Parathyroid adenoma (tissue), 2 donors: ENCODE results near the gene SSPN.

Source experiments
- H2AFZ ChIP-seq: fragments of 300-600 bp; sonication (generic); one replicate; pipeline ENCODE4 v1.7.0; 2017; ENCODE audit warnings: antibody characterized with exemption, mild to moderate bottlenecking
- H3K27ac ChIP-seq: fragments of 300-600 bp; sonication (generic); one replicate; pipeline ENCODE4 v1.7.0; 2017
- H3K27me3 ChIP-seq: fragments of 300-600 bp; sonication (generic); one replicate; pipeline ENCODE4 v1.7.0; 2017; ENCODE audit warnings: low read length; ENCODE audit not compliant: control insufficient read depth, insufficient read depth
- H3K36me3 ChIP-seq: fragments of 300-600 bp; sonication (generic); one replicate; pipeline ENCODE4 v1.7.0; 2017; ENCODE audit warnings: low read length; ENCODE audit not compliant: control insufficient read depth, insufficient read depth
- H3K4me1 ChIP-seq: fragments of 300-600 bp; sonication (generic); one replicate; pipeline ENCODE4 v1.7.0; 2017; ENCODE audit warnings: control low read depth
- H3K4me2 ChIP-seq: fragments of 300-600 bp; sonication (generic); one replicate; pipeline ENCODE4 v1.7.0; 2017; ENCODE audit warnings: low read length
- H3K4me3 ChIP-seq: fragments of 300-600 bp; sonication (generic); one replicate; pipeline ENCODE4 v1.7.0; 2017; ENCODE audit warnings: low read depth, low read length
- H3K79me2 ChIP-seq: fragments of 300-600 bp; sonication (generic); one replicate; pipeline ENCODE4 v1.7.0; 2017; ENCODE audit warnings: control low read depth
- H3K9ac ChIP-seq: fragments of 300-600 bp; sonication (generic); one replicate; pipeline ENCODE4 v1.7.0; 2017; ENCODE audit warnings: mild to moderate bottlenecking
- H3K9me3 ChIP-seq: fragments of 300-600 bp; sonication (generic); one replicate; pipeline ENCODE4 v1.7.0; 2017; ENCODE audit warnings: low read length; ENCODE audit not compliant: control insufficient read depth
- CTCF ChIP-seq: fragments of 300-600 bp; sonication (generic); IDR thresholded peaks from one replicate; pipeline ENCODE4 v1.7.0; 2017; ENCODE audit warnings: antibody characterized with exemption, mild to moderate bottlenecking
- donor health status: primary hyperparathyroidism.

SSPN gene

DNA sequence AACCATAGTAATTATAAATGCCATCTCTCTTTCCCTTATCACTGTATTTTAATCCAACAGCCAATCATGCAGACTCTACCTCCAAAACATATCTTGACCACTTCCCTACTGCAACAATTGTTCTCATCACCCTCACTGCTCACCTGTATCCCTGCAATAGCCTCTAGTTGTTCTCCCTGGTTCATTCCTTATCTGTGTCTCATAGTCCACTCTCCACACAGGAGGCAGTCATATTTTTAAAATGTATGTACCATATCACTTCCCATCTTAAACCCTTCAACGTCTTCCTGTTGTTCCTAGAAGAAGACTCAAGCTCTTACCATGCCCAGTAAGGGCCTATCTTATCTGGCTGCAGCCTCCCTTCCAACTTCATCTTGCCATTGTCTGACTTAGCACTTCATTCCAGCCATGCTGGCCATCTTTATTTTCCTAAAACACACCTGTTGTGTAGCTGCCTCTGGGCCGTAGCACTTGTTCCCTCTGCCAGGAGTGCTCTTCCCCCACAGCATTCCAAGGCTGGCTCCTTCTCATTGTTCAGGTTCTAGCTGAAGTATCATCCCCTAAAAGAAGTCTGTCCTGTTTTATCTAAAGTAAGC is 42.8 kb upstream of the SSPN start:
- no peaks in the 10 kb centered on the region for H3K36me3 ChIP-seq
- H3K27me3 ChIP-seq: no peaks in the 10 kb centered on the region
- no peak overlapping the region for H2AFZ ChIP-seq
- H3K9ac ChIP-seq: no peak overlapping the region
- H3K4me1 ChIP-seq: no peaks in the 10 kb centered on the region
- H3K4me2 ChIP-seq: no peak overlapping the region
- no peak for TF ChIP-seq CTCF
- H3K9me3 ChIP-seq: no peaks in the 10 kb centered on the region
- no peak overlapping the region for H3K4me3 ChIP-seq
- H3K27ac ChIP-seq: no peak overlapping the region
- H3K79me2 ChIP-seq: no peaks in the 10 kb centered on the region

GRCh38 chr12:26153421-26154154 is 41.8 kb upstream of the SSPN start:
- H3K4me2 ChIP-seq: no peak overlapping the region
- no peaks in the 10 kb centered on the region for H3K79me2 ChIP-seq
- no peaks in the 10 kb centered on the region for H3K27me3 ChIP-seq
- no peaks in the 10 kb centered on the region for H3K4me1 ChIP-seq
- no peak overlapping the region for H3K27ac ChIP-seq
- no peak for TF ChIP-seq CTCF
- no peaks in the 10 kb centered on the region for H3K9me3 ChIP-seq
- no peak overlapping the region for H3K4me3 ChIP-seq
- H3K36me3 ChIP-seq: no peaks in the 10 kb centered on the region
- no peak overlapping the region for H3K9ac ChIP-seq
- no peak overlapping the region for H2AFZ ChIP-seq

GRCh38 chr12:26156201-26156871 is 39.0 kb upstream of the SSPN start:
- no peak overlapping the region for H3K4me2 ChIP-seq
- no peak overlapping the region for H3K4me3 ChIP-seq
- no peaks in the 10 kb centered on the region for H3K79me2 ChIP-seq
- no peaks in the 10 kb centered on the region for H3K27me3 ChIP-seq
- no peak overlapping the region for H3K27ac ChIP-seq
- no peaks in the 10 kb centered on the region for H3K36me3 ChIP-seq
- no peak overlapping the region for H3K9ac ChIP-seq
- no peak for TF ChIP-seq CTCF
- no peaks in the 10 kb centered on the region for H3K9me3 ChIP-seq
- H3K4me1 ChIP-seq: no peaks in the 10 kb centered on the region
- H2AFZ ChIP-seq: no peak overlapping the region

DNA sequence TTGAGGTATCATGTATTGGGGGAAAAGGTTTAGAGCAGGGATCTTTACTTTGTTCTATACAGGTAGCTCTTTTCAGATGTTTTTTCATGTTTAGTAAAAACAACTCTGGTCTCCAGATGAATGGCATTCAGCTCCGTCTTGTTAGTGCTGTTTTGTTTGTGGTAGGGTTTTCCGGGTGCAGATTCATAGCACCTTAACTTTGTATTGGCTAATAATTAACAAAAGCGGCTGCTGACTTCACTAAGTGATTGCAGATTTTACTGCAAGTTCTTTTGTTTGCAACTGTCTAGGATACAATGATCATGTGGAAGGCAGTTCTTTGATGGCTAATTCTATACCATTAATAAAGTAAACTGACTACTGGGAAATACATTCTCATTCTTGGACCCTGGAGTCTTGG is 38.4 kb upstream of the SSPN start:
- Histone ChIP-seq H3K9me3 (no peaks in the 10 kb centered on the region), H3K4me1 (no peaks in the 10 kb centered on the region)
- TF ChIP-seq CTCF: no peak

More for the DNA sequence above, 38.4 kb upstream of the SSPN start:
- Histone ChIP-seq H3K36me3 (no peaks in the 10 kb centered on the region), H3K9ac (no peak overlapping the region), H3K27ac (no peak overlapping the region), H3K79me2 (no peaks in the 10 kb centered on the region), H3K4me2 (no peak overlapping the region), H3K4me3 (no peak overlapping the region), H2AFZ (no peak overlapping the region), H3K27me3 (no peaks in the 10 kb centered on the region)
